H1 (cell line): Measurements from ENCODE around the gene MAGI1. TPM values are rescaled to one million over a fixed set of nuclear protein-coding genes. Genes with fewer than 3 reads are reported as not detected.

Source experiments
- CTCF ChIA-PET: fragments of 300-600 bp; sonication (Branson Sonifier 250); formaldehyde crosslinking; loops from one replicate; lab custom pipeline; 2021; ENCODE audit not compliant: partially characterized antibody; lab: Charles Lee
- POLR2A ChIA-PET: fragments of 300-600 bp; sonication (Branson Sonifier 250); formaldehyde crosslinking; loops from one replicate; lab custom pipeline; 2021; ENCODE audit warnings: inconsistent platforms; ENCODE audit not compliant: partially characterized antibody; lab: Charles Lee
- DNase-seq, 2 experiments: peaks; one replicate each; pipeline versions ENCODE4 v3.0.0 to v3.0.0-alpha.2; 2010 to 2022; ENCODE audit warnings: low spot score in 2 of 2, low read depth in 1 of 2, mixed read lengths in 1 of 2
- FAIRE-seq: peaks from 2 replicates; lab custom pipeline; 2011; peaks lifted over from hg19 to GRCh38; lab: Jason Lieb, UNC
- H2AFZ ChIP-seq: 2 replicates; pipeline ENCODE4 v1.8.1; 2012; ENCODE audit warnings: low read length, inconsistent platforms
- H2AK5ac ChIP-seq: 2 replicates; pipeline ENCODE4 v1.6.1; 2013; ENCODE audit warnings: low read depth, low read length
- H2BK120ac ChIP-seq: replicated peaks from 2 replicates; pipeline ENCODE3; 2013; ENCODE audit warnings: low read depth, low read length, inconsistent platforms
- H2BK12ac ChIP-seq: 2 replicates; pipeline ENCODE4 v1.6.1; 2013; ENCODE audit warnings: low read depth, low read length
- H2BK15ac ChIP-seq: 2 replicates; pipeline ENCODE4 v1.6.1; 2013; ENCODE audit warnings: low read length
- H2BK20ac ChIP-seq: 2 replicates; pipeline ENCODE4 v1.6.1; 2013; ENCODE audit warnings: low read length
- H2BK5ac ChIP-seq: 2 replicates; pipeline ENCODE4 v1.6.1; 2013; ENCODE audit warnings: low read depth, low read length
- H3K14ac ChIP-seq: 2 replicates; pipeline ENCODE4 v1.6.1; 2013; ENCODE audit warnings: inconsistent platforms; ENCODE audit not compliant: insufficient read length
- H3K18ac ChIP-seq: 2 replicates; pipeline ENCODE4 v1.6.1; 2013; ENCODE audit warnings: low read length; ENCODE audit errors: extremely low read depth
- H3K23ac ChIP-seq: 2 replicates; pipeline ENCODE4 v1.6.1; 2013; ENCODE audit warnings: inconsistent platforms; ENCODE audit not compliant: insufficient read length
- H3K23me2 ChIP-seq: 2 replicates; pipeline ENCODE4 v1.6.1; 2013; ENCODE audit warnings: low read depth, low read length
- H3K27ac ChIP-seq: 2 replicates; pipeline ENCODE4 v1.6.1; 2011; ENCODE audit warnings: low read depth, low read length, inconsistent platforms
- H3K27me3 ChIP-seq, 4 experiments: replicated peaks in 1 of 4; 1 replicate in 1 of 4; 2 replicates in 3 of 4; pipeline versions ENCODE4 v1.6.1 to v1.8.1; 2011 to 2013; ENCODE audit warnings: low read length in 3 of 4, mild to moderate bottlenecking in 3 of 4, inconsistent platforms in 2 of 4, mixed read lengths in 2 of 4, moderate library complexity in 1 of 4; ENCODE audit not compliant: control insufficient read depth in 3 of 4, insufficient read depth in 3 of 4; ENCODE audit errors: extremely low read depth in 1 of 4
- H3K36me3 ChIP-seq, 4 experiments: 2 replicates each; pipeline versions ENCODE4 v1.6.1 to v1.8.1; 2011 to 2013; ENCODE audit warnings: mild to moderate bottlenecking in 4 of 4, low read length in 3 of 4, moderate library complexity in 2 of 4, control low read depth in 1 of 4, inconsistent platforms in 1 of 4; ENCODE audit not compliant: insufficient read depth in 4 of 4, control insufficient read depth in 2 of 4
- H3K4ac ChIP-seq: replicated peaks from 2 replicates; pipeline ENCODE3; 2013; ENCODE audit warnings: low read length, low read depth, mixed read lengths, inconsistent platforms; ENCODE audit not compliant: insufficient read length
- H3K4me1 ChIP-seq, 4 experiments: replicated peaks in 1 of 4; 1 replicate in 1 of 4; 2 replicates in 3 of 4; pipeline versions ENCODE4 v1.6.1 to v1.8.1; 2011 to 2013; ENCODE audit warnings: low read length in 3 of 4, inconsistent platforms in 2 of 4, mixed read lengths in 1 of 4; ENCODE audit not compliant: insufficient read depth in 4 of 4, control insufficient read depth in 3 of 4
- H3K4me2 ChIP-seq, 2 experiments: 2 replicates each; pipeline versions ENCODE4 v1.6.1 to v1.8.1; 2011 to 2013; ENCODE audit warnings: low read depth in 2 of 2, low read length in 2 of 2, control low read depth in 1 of 2, inconsistent platforms in 1 of 2, mild to moderate bottlenecking in 1 of 2; ENCODE audit not compliant: insufficient read depth in 1 of 2
- H3K4me3 ChIP-seq, 4 experiments: fragments of 200-600, 300-600 bp in 1 of 4; sonication (generic), shearing (Covaris generic), sonication (Bioruptor Twin) in 1 of 4; 2 replicates each; pipeline versions ENCODE4 v1.5.1 to v1.8.1; 2011 to 2016; ENCODE audit warnings: low read length in 4 of 4, low read depth in 3 of 4, control low read depth in 2 of 4, inconsistent platforms in 2 of 4, mild to moderate bottlenecking in 2 of 4, mixed read lengths in 1 of 4, moderate library complexity in 1 of 4; ENCODE audit not compliant: insufficient read depth in 2 of 4; ENCODE audit errors: extremely low read depth in 1 of 4
- H3K56ac ChIP-seq: replicated peaks from 2 replicates; pipeline ENCODE3; 2013; ENCODE audit warnings: low read depth, mild to moderate bottlenecking, mixed read lengths, low read length, inconsistent platforms; ENCODE audit not compliant: insufficient read length
- H3K79me1 ChIP-seq: 2 replicates; pipeline ENCODE4 v1.6.1; 2013; ENCODE audit warnings: low read depth, low read length, control low read depth
- H3K79me2 ChIP-seq, 2 experiments: 2 replicates each; pipeline versions ENCODE4 v1.6.1 to v1.8.1; 2012 to 2013; ENCODE audit warnings: low read length in 2 of 2, mild to moderate bottlenecking in 2 of 2, inconsistent platforms in 1 of 2; ENCODE audit not compliant: insufficient read depth in 2 of 2, control insufficient read depth in 1 of 2
- H3K9ac ChIP-seq, 4 experiments: replicated peaks in 1 of 4; 1 replicate in 1 of 4; 2 replicates in 3 of 4; pipeline versions ENCODE4 v1.6.1 to v1.8.1; 2011 to 2013; ENCODE audit warnings: low read depth in 3 of 4, low read length in 3 of 4, control low read depth in 2 of 4, mild to moderate bottlenecking in 2 of 4, moderate library complexity in 2 of 4, inconsistent platforms in 1 of 4; ENCODE audit errors: extremely low read depth in 1 of 4
- H3K9me3 ChIP-seq, 2 experiments: 2 replicates each; pipeline versions ENCODE4 v1.6.1 to v1.8.1; 2012 to 2013; ENCODE audit warnings: mild to moderate bottlenecking in 2 of 2, moderate library complexity in 2 of 2, control low read depth in 1 of 2, inconsistent platforms in 1 of 2, low read depth in 1 of 2, low read length in 1 of 2, mixed read lengths in 1 of 2; ENCODE audit not compliant: insufficient read depth in 2 of 2
- H4K20me1 ChIP-seq, 2 experiments: replicated peaks in 1 of 2; 2 replicates each; pipeline versions ENCODE3 to v1.8.1; 2011 to 2013; ENCODE audit warnings: inconsistent platforms in 2 of 2, low read length in 2 of 2, mild to moderate bottlenecking in 1 of 2; ENCODE audit not compliant: insufficient read depth in 2 of 2, control insufficient read depth in 1 of 2
- H4K5ac ChIP-seq: 2 replicates; pipeline ENCODE4 v1.6.1; 2013; ENCODE audit warnings: low read length, low read depth, mixed read lengths, inconsistent platforms; ENCODE audit not compliant: insufficient read length
- H4K8ac ChIP-seq: 2 replicates; pipeline ENCODE4 v1.8.0; 2013; ENCODE audit warnings: mild to moderate bottlenecking, moderate library complexity, low read length, inconsistent platforms; ENCODE audit not compliant: insufficient read depth; ENCODE audit errors: extremely low read depth
- H4K91ac ChIP-seq: replicated peaks from 2 replicates; pipeline ENCODE3; 2013; ENCODE audit warnings: low read length, mixed read lengths, inconsistent platforms; ENCODE audit not compliant: insufficient read length
- CEBPB ChIP-seq: IDR thresholded peaks from 2 replicates; pipeline ENCODE4 v1.6.1; 2012; ENCODE audit warnings: low read depth, low read length
- CREB1 ChIP-seq: IDR thresholded peaks from 2 replicates; pipeline ENCODE4 v1.6.1; 2012; ENCODE audit warnings: inconsistent platforms
- EZH2 ChIP-seq: fragments of 200-600 bp; sonication (generic); IDR thresholded peaks from 2 replicates; pipeline ENCODE4 v1.7.1; 2012; ENCODE audit warnings: low read depth, mild to moderate bottlenecking, moderate library complexity, low read length, inconsistent platforms; ENCODE audit not compliant: severe bottlenecking
- GABPA ChIP-seq: IDR thresholded peaks from 2 replicates; pipeline ENCODE4 v1.6.1; 2011; ENCODE audit warnings: mild to moderate bottlenecking, low read length, moderate library complexity, borderline replicate concordance; ENCODE audit not compliant: insufficient read depth
- KDM5A ChIP-seq: fragments of 200-600 bp; IDR thresholded peaks from 2 replicates; pipeline ENCODE4 v1.7.1; 2012; ENCODE audit warnings: mild to moderate bottlenecking, low read length, inconsistent platforms, mixed read lengths
- RXRA ChIP-seq: IDR thresholded peaks from 2 replicates; pipeline ENCODE4 v1.6.1; 2011; ENCODE audit warnings: low read depth, mild to moderate bottlenecking, low read length, moderate library complexity; ENCODE audit not compliant: insufficient read depth
- SIN3A ChIP-seq, 2 experiments: IDR thresholded peaks in 1 of 2; conservative IDR thresholded peaks in 1 of 2; 2 replicates each; pipeline ENCODE4 v1.6.1; 2011 to 2012; ENCODE audit warnings: low read length in 2 of 2, improper control_type of control experiment in 1 of 2, low read depth in 1 of 2, mild to moderate bottlenecking in 1 of 2
- whole genome bisulfite sequencing, 2 experiments: shearing (Covaris generic) in 1 of 2; methylation state at CpG; one replicate each; pipeline versions ENCODE4 v1.1.6 to v1.1.7; 2013 to 2015; ENCODE audit warnings: low lambda C conversion rate in 2 of 2, mixed read lengths in 2 of 2, inconsistent platforms in 1 of 2, low coverage in 1 of 2, missing lambda C conversion rate in 1 of 2; ENCODE audit not compliant: insufficient replicate concordance in 2 of 2, insufficient coverage in 1 of 2, insufficient read length in 1 of 2; ENCODE audit errors: extremely low coverage in 1 of 2, missing lambda C conversion rate in 1 of 2; 5-methylcytosine and 5-hydroxymethylcytosine counted together
- polyA plus RNA-seq, 7 experiments: library from polyadenylated mRNA; depleted of rRNA in 3 of 7; stranded (reverse) in 5 of 7; unstranded in 2 of 7; fragments of >200 nt in 5 of 7; fragments of 200-250 nt in 2 of 7; gene quantifications; 1 replicate in 5 of 7; 2 replicates in 1 of 7; 4 replicates in 1 of 7; pipeline versions ENCODE4 v1.2.1 to v1.2.3, GENCODE V29; 2011 to 2013; ENCODE audit warnings: missing spikeins in 2 of 7, mixed read lengths in 2 of 7
- total RNA-seq: library from RNA; stranded (reverse); fragmentation: NEBNext Ultra II Directional; extraction: Animal tissue kit (Norgen Biotek cat#: 25700); gene quantifications from 2 replicates; pipeline ENCODE4 v1.2.1, GENCODE V29; 2021
- TF ChIP-seq, protein P1 (sequence below): IDR thresholded peaks from 2 replicates; pipeline ENCODE4 v1.6.1; 2012; ENCODE audit warnings: inconsistent platforms
- TF ChIP-seq, protein P2 (sequence below): IDR thresholded peaks from 2 replicates; pipeline ENCODE4 v1.6.1; 2012; ENCODE audit warnings: low read length, inconsistent platforms
- TF ChIP-seq, protein P3 (sequence below): IDR thresholded peaks from 2 replicates; pipeline ENCODE4 v1.6.1; 2012; ENCODE audit warnings: inconsistent platforms

MAGI1 gene
- total and polyA plus RNA-seq, 2 of the 8 experiments (the other 6 are each of a cell fraction or from before 2014, with no cell fraction given): 19.8 to 78.0 TPM

DNA sequence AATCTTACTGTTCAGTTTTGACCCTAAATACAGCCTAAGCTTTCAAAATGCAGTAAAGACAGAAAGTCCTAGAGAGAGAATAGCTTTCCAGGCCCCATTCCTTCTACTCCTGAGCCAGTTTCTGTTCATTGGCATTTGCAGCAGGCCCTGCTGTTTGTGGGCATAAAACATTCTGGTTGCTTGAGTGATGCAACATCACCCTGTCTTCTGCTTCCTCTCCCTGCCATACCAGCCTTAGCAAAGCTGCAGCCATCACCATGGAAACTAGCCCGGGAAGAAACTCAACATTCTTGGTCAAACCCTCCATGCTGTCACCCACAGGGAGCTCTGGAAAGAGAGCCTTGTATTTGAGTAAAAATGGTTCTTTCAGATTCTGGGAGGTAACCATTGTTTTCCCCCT is 325.7 kb downstream of the MAGI1 start:
- H3K9ac ChIP-seq: no peak overlapping the region
- H2BK12ac ChIP-seq: no peak overlapping the region
- ChIA-PET POLR2A (interaction anchor here (0.6 to 1.3 kb wide), 3 partner anchors 9 to 116 kb away, joined by 3 to 4 read pairs (median 3); no protein-coding TSS in a partner anchor), CTCF (interaction anchor here (0.6 to 2.2 kb wide), 5 partner anchors 15 to 273 kb away, joined by 3 to 5 read pairs (median 3); no protein-coding TSS in a partner anchor)
- no peaks in the 10 kb centered on the region for H3K27me3 ChIP-seq
- H3K4ac ChIP-seq: no peak overlapping the region
- H3K79me2 ChIP-seq: no peaks in the 10 kb centered on the region; a peak in 1 of 4 replicates
- no peak overlapping the region for H2BK120ac ChIP-seq
- H2BK20ac ChIP-seq: no peak overlapping the region
- no peak for DNase-seq
- no peaks in the 10 kb centered on the region for H3K23me2 ChIP-seq
- no peak overlapping the region for H2AFZ ChIP-seq
- peaks cover 3 to 14% (median 13%) of the 10 kb centered on the region in 4 experiments; a peak in 6 of 7 replicates for H3K4me1 ChIP-seq
- no peaks in the 10 kb centered on the region for H3K9me3 ChIP-seq
- H2BK5ac ChIP-seq: no peak overlapping the region
- H3K27ac ChIP-seq: no peak overlapping the region
- no peaks in the 10 kb centered on the region for H3K36me3 ChIP-seq
- no peak overlapping the region for H2AK5ac ChIP-seq
- no peak overlapping the region for H3K4me3 ChIP-seq
- H3K14ac ChIP-seq: no peak overlapping the region
- H3K4me2 ChIP-seq: 0 out of 4 replicates have a peak overlapping the region, but pooled peaks of 1 of the 2 experiments have one; percentile 6
- no peak overlapping the region for H3K56ac ChIP-seq
- H4K8ac ChIP-seq: no peak overlapping the region
- FAIRE-seq: peak; percentile 39
- H4K20me1 ChIP-seq: no peaks in the 10 kb centered on the region
- no peak overlapping the region for H3K18ac ChIP-seq
- H3K79me1 ChIP-seq: peaks cover 3% of the 10 kb centered on the region; the same call in 1 of the 2 replicates
- H4K5ac ChIP-seq: no peak overlapping the region
- no peak overlapping the region for H3K23ac ChIP-seq
- WGBS, 2 experiments: 28% methylated on average over 1 of the region's 1 CpG; no CpG with 5 or more reads in 1 of the 2 experiments
- H2BK15ac ChIP-seq: no peak overlapping the region
- no peak overlapping the region for H4K91ac ChIP-seq
- TF ChIP-seq CEBPB (peak; percentile 94), CREB1 (no peak), EZH2 (no peak), KDM5A (no peak), GABPA (no peak), RXRA (no peak), SIN3A (conservative IDR thresholded peaks at IDR 0.05 in 1 of 2, IDR thresholded peaks at IDR 0.05 in 1 of 2; ENCODE audit: low read depth in 1 of 2, low read length in 2 of 2) (0 out of 4 replicates have a peak, but pooled peaks of 1 of the 2 experiments have one; percentile 49)
- TF ChIP-seq, protein P1, sequence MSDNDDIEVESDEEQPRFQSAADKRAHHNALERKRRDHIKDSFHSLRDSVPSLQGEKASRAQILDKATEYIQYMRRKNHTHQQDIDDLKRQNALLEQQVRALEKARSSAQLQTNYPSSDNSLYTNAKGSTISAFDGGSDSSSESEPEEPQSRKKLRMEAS: no peak
- TF ChIP-seq, protein P2, sequence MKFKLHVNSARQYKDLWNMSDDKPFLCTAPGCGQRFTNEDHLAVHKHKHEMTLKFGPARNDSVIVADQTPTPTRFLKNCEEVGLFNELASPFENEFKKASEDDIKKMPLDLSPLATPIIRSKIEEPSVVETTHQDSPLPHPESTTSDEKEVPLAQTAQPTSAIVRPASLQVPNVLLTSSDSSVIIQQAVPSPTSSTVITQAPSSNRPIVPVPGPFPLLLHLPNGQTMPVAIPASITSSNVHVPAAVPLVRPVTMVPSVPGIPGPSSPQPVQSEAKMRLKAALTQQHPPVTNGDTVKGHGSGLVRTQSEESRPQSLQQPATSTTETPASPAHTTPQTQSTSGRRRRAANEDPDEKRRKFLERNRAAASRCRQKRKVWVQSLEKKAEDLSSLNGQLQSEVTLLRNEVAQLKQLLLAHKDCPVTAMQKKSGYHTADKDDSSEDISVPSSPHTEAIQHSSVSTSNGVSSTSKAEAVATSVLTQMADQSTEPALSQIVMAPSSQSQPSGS: no peak
- TF ChIP-seq, protein P3, sequence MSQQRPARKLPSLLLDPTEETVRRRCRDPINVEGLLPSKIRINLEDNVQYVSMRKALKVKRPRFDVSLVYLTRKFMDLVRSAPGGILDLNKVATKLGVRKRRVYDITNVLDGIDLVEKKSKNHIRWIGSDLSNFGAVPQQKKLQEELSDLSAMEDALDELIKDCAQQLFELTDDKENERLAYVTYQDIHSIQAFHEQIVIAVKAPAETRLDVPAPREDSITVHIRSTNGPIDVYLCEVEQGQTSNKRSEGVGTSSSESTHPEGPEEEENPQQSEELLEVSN: no peak
